Prostate gland (tissue), 2 donors: ENCODE data around the gene SPINK5.

Experiments used
- CTCF ChIP-seq, 4 experiments: fragments of 200-600 bp in 2 of 4; fragments of 450-650 bp in 2 of 4; sonication (generic) in 2 of 4; IDR thresholded peaks; 1 replicate in 3 of 4; 2 replicates in 1 of 4; pipeline ENCODE4 v1.5.1; 2016 to 2019; ENCODE audit warnings: antibody characterized with exemption in 4 of 4, mild to moderate bottlenecking in 2 of 4, moderate library complexity in 2 of 4
- POLR2A ChIP-seq: fragments of 450-650 bp; IDR thresholded peaks from one replicate; pipeline ENCODE4 v1.6.1; 2016; ENCODE audit warnings: antibody characterized with exemption, mild to moderate bottlenecking
- POLR2AphosphoS5 ChIP-seq: sonication (generic); formaldehyde crosslinking; IDR thresholded peaks from one replicate; pipeline ENCODE4 v1.6.1; 2017; ENCODE audit warnings: antibody characterized with exemption

GRCh38 chr5:148177207-148177606 lies 113.4 kb downstream of the SPINK5 start:
- TF ChIP-seq POLR2AphosphoS5 (no peak), CTCF (IDR thresholded peaks at IDR 0.05) (no peak), POLR2A (no peak)
